Suprapubic skin (tissue), 3 donors: ENCODE results near the gene HIVEP3.
"Not testable (repeated sequence)": the region's sequence is repeated elsewhere in the genome, so short reads cannot be mapped to it uniquely, and the experiment has no call there.

Source experiments
- CTCF ChIP-seq, 2 donors: fragments of 200-600 bp in 1 of 2; fragments of 450-650 bp in 1 of 2; sonication (generic) in 1 of 2; IDR thresholded peaks; one replicate each; pipeline ENCODE4 v1.5.1; 2016 to 2019; ENCODE audit warnings: antibody characterized with exemption in 2 of 2, mild to moderate bottlenecking in 1 of 2, moderate library complexity in 1 of 2
- POLR2A ChIP-seq, 2 donors: fragments of 450-650 bp; IDR thresholded peaks; one replicate each; pipeline ENCODE4 v1.6.1; 2017; ENCODE audit warnings: antibody characterized with exemption in 2 of 2, mild to moderate bottlenecking in 2 of 2, moderate library complexity in 2 of 2

DNA sequence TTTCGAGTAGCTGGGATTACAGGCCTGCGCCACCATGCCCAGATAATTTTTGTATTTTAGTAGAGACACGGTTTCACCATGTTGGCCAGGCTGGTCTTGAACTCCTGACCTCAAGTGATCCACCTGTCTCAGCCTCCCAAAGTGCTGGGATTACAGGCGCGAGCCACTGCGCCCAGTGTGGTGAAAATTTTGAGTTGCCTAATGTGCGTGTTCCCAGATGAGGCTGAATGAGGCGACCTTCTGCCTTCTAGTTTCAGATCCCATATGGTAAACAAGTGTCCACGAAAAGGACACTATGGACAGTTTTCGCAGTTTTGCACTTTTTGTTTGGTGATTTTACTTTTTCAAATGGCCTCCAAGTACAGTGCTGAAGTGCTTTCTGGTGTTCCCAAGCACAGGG lies 226.8 kb downstream of the HIVEP3 start:
- TF ChIP-seq CTCF, POLR2A (IDR thresholded peaks at IDR 0.05): not testable (repeated sequence)
